DND-41 (cell line): ENCODE results near the gene SLC30A2.

Experiments used
- ATAC-seq: fragments of 200-7000 bp; cut with Tn5 transposase; 3 replicates; pipeline ENCODE4 v1.9.1; 2021; ENCODE audit warnings: low read depth; ENCODE audit not compliant: insufficient read depth
- DNase-seq: peaks from one replicate; pipeline ENCODE4 v3.0.0-alpha.2; 2020
- H2AFZ ChIP-seq: 2 replicates; pipeline ENCODE4 v1.6.0; 2012; ENCODE audit warnings: low read depth, low read length
- H3K27ac ChIP-seq: 2 replicates; pipeline ENCODE4 v1.5.1; 2012; ENCODE audit warnings: low read length, inconsistent platforms
- H3K27me3 ChIP-seq: fragments of 200-600 bp; sonication (generic); 2 replicates; pipeline ENCODE4 v1.6.0; 2012; ENCODE audit warnings: low read length, mild to moderate bottlenecking, inconsistent platforms; ENCODE audit not compliant: insufficient read depth, poor library complexity
- H3K36me3 ChIP-seq: 2 replicates; pipeline ENCODE4 v1.5.1; 2012; ENCODE audit warnings: low read length, inconsistent platforms; ENCODE audit not compliant: insufficient read depth
- H3K4me1 ChIP-seq: 2 replicates; pipeline ENCODE4 v1.5.1; 2012; ENCODE audit warnings: mild to moderate bottlenecking, low read length; ENCODE audit not compliant: insufficient read depth
- H3K4me2 ChIP-seq: 2 replicates; pipeline ENCODE4 v1.6.0; 2012; ENCODE audit warnings: mild to moderate bottlenecking, moderate library complexity, low read length, inconsistent platforms; ENCODE audit not compliant: insufficient read depth
- H3K4me3 ChIP-seq, 2 experiments: fragments of 200-600 bp in 1 of 2; shearing (Covaris generic) in 1 of 2; 2 replicates each; pipeline ENCODE4 v1.5.1; 2012 to 2016; ENCODE audit warnings: inconsistent platforms in 2 of 2, low read length in 2 of 2, mild to moderate bottlenecking in 2 of 2, low read depth in 1 of 2, moderate library complexity in 1 of 2
- H3K79me2 ChIP-seq: 2 replicates; pipeline ENCODE4 v1.6.0; 2012; ENCODE audit warnings: low read length, inconsistent platforms; ENCODE audit not compliant: insufficient read depth
- H3K9ac ChIP-seq: 2 replicates; pipeline ENCODE4 v1.6.0; 2012; ENCODE audit warnings: low read depth, mild to moderate bottlenecking, inconsistent platforms, low read length, moderate library complexity
- H3K9me3 ChIP-seq: 2 replicates; pipeline ENCODE4 v1.5.1; 2012; ENCODE audit warnings: low read length, moderate library complexity, mild to moderate bottlenecking, inconsistent platforms; ENCODE audit not compliant: insufficient read depth, severe bottlenecking
- H4K20me1 ChIP-seq: 2 replicates; pipeline ENCODE4 v1.6.0; 2012; ENCODE audit warnings: low read length; ENCODE audit not compliant: insufficient read depth
- EZH2 ChIP-seq: IDR thresholded peaks from 3 replicates; pipeline ENCODE4 v1.6.1; 2012; ENCODE audit warnings: borderline replicate concordance, low read depth, mild to moderate bottlenecking, moderate library complexity, low read length, inconsistent platforms; ENCODE audit not compliant: severe bottlenecking
- TF ChIP-seq, protein P1 (sequence below): IDR thresholded peaks from 2 replicates; pipeline ENCODE4 v1.5.1; 2012; ENCODE audit warnings: borderline replicate concordance, low read length, moderate library complexity, mild to moderate bottlenecking; ENCODE audit not compliant: poor library complexity, severe bottlenecking; ENCODE audit errors: extremely low read depth

SLC30A2 gene

DNA sequence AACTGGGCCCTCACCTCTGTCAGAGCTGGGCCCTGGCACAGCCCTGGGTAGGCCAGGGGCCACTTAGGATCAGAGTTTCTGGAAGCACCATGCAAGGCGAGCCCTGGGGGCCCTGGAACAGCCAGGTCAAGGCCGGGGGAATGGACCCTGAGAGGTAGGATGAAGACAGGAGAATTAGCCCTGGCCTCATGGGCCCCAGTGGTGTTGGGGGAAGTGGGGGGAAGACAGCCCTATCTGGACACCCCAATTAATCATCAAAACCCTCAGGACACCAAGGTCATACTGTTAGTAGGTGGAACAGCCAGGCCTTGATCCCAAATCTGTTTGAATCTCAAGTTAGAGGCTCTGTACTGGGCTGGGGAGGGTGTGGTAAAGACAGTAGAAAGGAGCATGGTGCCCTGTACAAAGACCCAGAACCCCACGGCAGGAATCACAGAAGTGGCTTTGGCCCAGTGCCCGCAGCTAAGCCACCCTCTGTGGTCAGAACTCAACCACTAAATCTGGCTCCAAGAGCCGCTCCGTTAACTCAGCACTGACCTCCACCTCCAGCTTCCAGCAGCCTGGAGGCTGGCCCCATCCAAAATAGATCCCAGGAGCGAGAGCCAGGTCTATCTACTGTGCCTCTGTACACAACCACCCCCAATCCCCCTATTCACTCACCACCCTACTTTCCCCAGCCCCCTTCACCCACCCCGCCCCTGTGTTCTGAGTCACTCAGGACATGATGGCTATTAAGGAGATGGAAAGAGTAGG lies 35.5 kb upstream of the SLC30A2 start:
- Histone ChIP-seq H3K79me2 (no peaks in the 10 kb centered on the region), H3K4me1 (no peaks in the 10 kb centered on the region), H3K9ac (no peak overlapping the region), H4K20me1 (no peaks in the 10 kb centered on the region), H3K4me3 (no peak overlapping the region), H3K36me3 (no peaks in the 10 kb centered on the region), H3K27ac (no peak overlapping the region), H3K9me3 (no peaks in the 10 kb centered on the region), H2AFZ (no peak overlapping the region), H3K27me3 (peaks cover 15% of the 10 kb centered on the region), H3K4me2 (no peak overlapping the region)
- no peak for ATAC-seq
- no peak for DNase-seq
- TF ChIP-seq EZH2, result no peak
- TF ChIP-seq, protein P1, sequence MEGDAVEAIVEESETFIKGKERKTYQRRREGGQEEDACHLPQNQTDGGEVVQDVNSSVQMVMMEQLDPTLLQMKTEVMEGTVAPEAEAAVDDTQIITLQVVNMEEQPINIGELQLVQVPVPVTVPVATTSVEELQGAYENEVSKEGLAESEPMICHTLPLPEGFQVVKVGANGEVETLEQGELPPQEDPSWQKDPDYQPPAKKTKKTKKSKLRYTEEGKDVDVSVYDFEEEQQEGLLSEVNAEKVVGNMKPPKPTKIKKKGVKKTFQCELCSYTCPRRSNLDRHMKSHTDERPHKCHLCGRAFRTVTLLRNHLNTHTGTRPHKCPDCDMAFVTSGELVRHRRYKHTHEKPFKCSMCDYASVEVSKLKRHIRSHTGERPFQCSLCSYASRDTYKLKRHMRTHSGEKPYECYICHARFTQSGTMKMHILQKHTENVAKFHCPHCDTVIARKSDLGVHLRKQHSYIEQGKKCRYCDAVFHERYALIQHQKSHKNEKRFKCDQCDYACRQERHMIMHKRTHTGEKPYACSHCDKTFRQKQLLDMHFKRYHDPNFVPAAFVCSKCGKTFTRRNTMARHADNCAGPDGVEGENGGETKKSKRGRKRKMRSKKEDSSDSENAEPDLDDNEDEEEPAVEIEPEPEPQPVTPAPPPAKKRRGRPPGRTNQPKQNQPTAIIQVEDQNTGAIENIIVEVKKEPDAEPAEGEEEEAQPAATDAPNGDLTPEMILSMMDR, result no peak

DNA sequence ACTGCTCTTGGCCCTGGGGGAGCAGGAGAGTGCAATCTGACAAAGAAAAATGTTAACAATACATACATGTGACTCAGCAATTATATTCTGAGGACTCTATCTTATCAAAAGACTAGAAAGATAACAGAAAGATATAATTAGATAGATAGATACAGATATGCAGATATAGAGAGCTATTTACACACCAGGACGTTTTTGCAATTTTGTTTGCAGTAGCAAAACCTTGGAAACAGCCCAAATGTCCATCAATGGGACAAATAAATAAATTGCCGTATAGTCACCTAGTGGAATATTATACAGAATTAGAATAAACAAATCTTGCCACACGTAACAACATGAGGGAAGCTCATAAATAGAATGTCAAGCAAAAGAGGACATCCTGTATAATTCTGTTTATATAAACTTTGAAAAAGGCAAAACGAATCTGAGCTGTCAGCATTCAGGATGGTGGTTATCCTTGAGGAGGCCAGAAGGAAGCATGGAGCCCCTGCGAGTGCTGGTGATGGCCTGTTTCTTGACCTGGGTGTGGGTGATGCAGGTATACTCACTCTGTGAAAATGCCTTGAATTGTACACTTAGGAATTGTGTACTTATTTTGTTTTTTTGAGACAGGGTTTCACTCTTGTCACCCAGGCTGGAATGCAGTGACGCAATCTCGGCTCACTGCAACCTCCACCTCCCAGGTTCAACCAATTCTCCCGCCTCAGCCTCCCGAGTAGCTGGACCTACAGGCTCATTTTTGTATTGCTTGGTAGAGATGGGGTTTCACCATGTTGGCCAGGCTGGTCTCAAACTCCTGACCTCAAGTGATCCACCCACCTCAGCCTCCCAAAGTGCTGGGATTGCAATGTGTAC lies 34.3 kb upstream of the SLC30A2 start:
- Histone ChIP-seq H3K4me1 (no peaks in the 10 kb centered on the region), H2AFZ (no peak overlapping the region; the same call in 1 of the 2 replicates), H3K4me3 (no peak overlapping the region), H3K36me3 (no peaks in the 10 kb centered on the region), H3K9ac (no peak overlapping the region), H3K9me3 (no peaks in the 10 kb centered on the region), H3K79me2 (no peaks in the 10 kb centered on the region), H3K27me3 (peaks cover 16% of the 10 kb centered on the region), H3K27ac (no peak overlapping the region), H3K4me2 (no peak overlapping the region), H4K20me1 (0 out of 2 replicates have a peak, but pooled peaks cover 3% of the 10 kb centered on the region)
- DNase-seq, result no peak
- no peak for ATAC-seq
- TF ChIP-seq, protein P1, result no peak
- no peak for TF ChIP-seq EZH2

DNA sequence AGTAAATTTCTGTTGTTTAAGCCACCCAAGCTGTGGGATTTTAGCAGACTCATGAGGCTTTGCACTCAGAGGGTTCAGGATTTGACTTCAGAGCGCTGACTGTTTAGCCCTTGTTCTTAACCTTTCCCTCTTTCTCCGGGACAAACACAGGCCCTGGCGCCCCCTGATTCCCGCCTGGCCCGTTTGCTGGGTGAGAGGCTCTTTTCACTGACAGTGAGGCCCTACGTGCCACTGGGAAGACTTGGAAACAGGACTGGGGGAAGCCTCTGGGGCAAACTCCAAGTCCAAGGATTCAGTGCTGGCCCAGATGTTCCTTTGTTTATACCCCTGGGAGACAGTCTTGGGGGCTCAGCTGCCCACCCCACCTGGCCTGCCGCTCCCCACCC lies 33.3 kb upstream of the SLC30A2 start:
- no peak overlapping the region for H3K4me3 ChIP-seq
- H3K4me1 ChIP-seq, result no peaks in the 10 kb centered on the region
- H2AFZ ChIP-seq, result no peak overlapping the region
- peaks cover 12% of the 10 kb centered on the region for H3K27me3 ChIP-seq
- no peak overlapping the region for H3K27ac ChIP-seq
- DNase-seq, result no peak
- no peaks in the 10 kb centered on the region for H3K79me2 ChIP-seq
- no peak for ATAC-seq
- TF ChIP-seq, protein P1, result no peak
- TF ChIP-seq EZH2, result no peak
- H3K9ac ChIP-seq, result no peak overlapping the region
- H3K36me3 ChIP-seq, result no peaks in the 10 kb centered on the region
- 0 out of 2 replicates have a peak, but pooled peaks cover 3% of the 10 kb centered on the region for H4K20me1 ChIP-seq
- H3K9me3 ChIP-seq, result no peaks in the 10 kb centered on the region
- H3K4me2 ChIP-seq, result no peak overlapping the region
